Liver (tissue), 9 donors: ENCODE data around the gene OGG1. TPM values are rescaled to one million over a fixed set of nuclear protein-coding genes. Genes with fewer than 3 reads are reported as not detected.

Source experiments
- DNase-seq: peaks from one replicate; pipeline ENCODE4 v3.0.0-alpha.2; 2017; ENCODE audit warnings: low spot score
- H3K27ac ChIP-seq, 2 donors: one replicate each; pipeline ENCODE4 v1.7.0; 2013; ENCODE audit warnings: inconsistent platforms in 2 of 2, low read length in 2 of 2, control low read depth in 1 of 2, low read depth in 1 of 2, mild to moderate bottlenecking in 1 of 2
- H3K27me3 ChIP-seq, 4 donors: one replicate each; pipeline versions ENCODE4 v1.6.1 to v1.7.0; 2013; ENCODE audit warnings: low read length in 3 of 4, inconsistent platforms in 1 of 4, mild to moderate bottlenecking in 1 of 4, moderate library complexity in 1 of 4; ENCODE audit not compliant: control insufficient read depth in 4 of 4, insufficient read depth in 4 of 4
- H3K36me3 ChIP-seq, 4 donors: one replicate each; pipeline versions ENCODE4 v1.6.1 to v1.7.0; 2013; ENCODE audit warnings: low read length in 3 of 4, mild to moderate bottlenecking in 3 of 4, low read depth in 1 of 4, moderate library complexity in 1 of 4; ENCODE audit not compliant: control insufficient read depth in 4 of 4, insufficient read depth in 3 of 4
- H3K4me1 ChIP-seq, 4 donors: one replicate each; pipeline versions ENCODE4 v1.6.1 to v1.7.0; 2013; ENCODE audit warnings: low read length in 3 of 4, mild to moderate bottlenecking in 3 of 4, moderate library complexity in 1 of 4; ENCODE audit not compliant: control insufficient read depth in 4 of 4, insufficient read depth in 4 of 4
- H3K4me3 ChIP-seq, 3 donors: one replicate each; pipeline versions ENCODE4 v1.6.1 to v1.7.0; 2013; ENCODE audit warnings: low read length in 3 of 3, control low read depth in 1 of 3, low read depth in 1 of 3, mild to moderate bottlenecking in 1 of 3
- H3K9ac ChIP-seq, 2 donors: one replicate each; pipeline ENCODE4 v1.7.0; 2013; ENCODE audit warnings: low read length in 2 of 2, mild to moderate bottlenecking in 2 of 2, moderate library complexity in 2 of 2, control low read depth in 1 of 2, low read depth in 1 of 2
- H3K9me3 ChIP-seq, 4 donors: one replicate each; pipeline versions ENCODE4 v1.6.1 to v1.7.0; 2013; ENCODE audit warnings: low read length in 3 of 4; ENCODE audit not compliant: control insufficient read depth in 4 of 4
- HNF4A ChIP-seq, 2 donors: conservative IDR thresholded peaks; 2 replicates each; pipeline ENCODE4 v1.6.1; 2016; ENCODE audit warnings: antibody characterized with exemption in 2 of 2, mild to moderate bottlenecking in 2 of 2
- HNF4G ChIP-seq: IDR thresholded peaks from 2 replicates; pipeline ENCODE4 v1.6.1; 2016; ENCODE audit warnings: antibody characterized with exemption
- NR2F2 ChIP-seq: IDR thresholded peaks from 2 replicates; pipeline ENCODE4 v1.6.1; 2016; ENCODE audit warnings: antibody characterized with exemption
- RAD21 ChIP-seq, 2 donors: IDR thresholded peaks; 2 replicates each; pipeline ENCODE4 v1.6.1; 2016; ENCODE audit warnings: antibody characterized with exemption in 2 of 2, mild to moderate bottlenecking in 2 of 2
- WGBS: extraction: QIAGEN DNeasy Blood & Tissue Kit; methylation state at CpG from one replicate; pipeline ENCODE4 v1.1.7; 2013; 5-methylcytosine and 5-hydroxymethylcytosine counted together
- polyA plus RNA-seq, 2 donors: library from polyadenylated mRNA; stranded (reverse) in 1 of 2; unstranded in 1 of 2; fragments of 200-250 nt in 1 of 2; fragments of >200 nt in 1 of 2; fragmentation: Nextera tagmentation in 1 of 2; extraction: Ambion mirVana in 1 of 2; gene quantifications; one replicate each; pipeline versions ENCODE4 v1.2.1 to v1.2.3, GENCODE V29; 2013 to 2015
- total RNA-seq, 2 donors: library from RNA; depleted of rRNA; stranded (reverse); fragments of >200 nt; gene quantifications; one replicate each; pipeline ENCODE4 v1.2.3, GENCODE V29; 2014
- TF ChIP-seq, protein P1 (sequence below): fragments of 150-350 bp; IDR thresholded peaks from 2 replicates; pipeline ENCODE4 v1.5.1; 2017; ENCODE audit warnings: improper control_type of control experiment, low read depth, low read length; ENCODE audit not compliant: missing input control
- TF ChIP-seq, protein P2 (sequence below): IDR thresholded peaks from 2 replicates; pipeline ENCODE4 v1.6.1; 2016; ENCODE audit warnings: antibody characterized with exemption, mild to moderate bottlenecking
- donor health status: healthy.
- donor health status: healthy.
- donor health status: healthy.
- donor health status: healthy.
- donor health status: healthy.

OGG1 gene
- total and polyA plus RNA-seq, 4 donors, result 8.9 to 19.8 (median 10.0) TPM

GRCh38 chr3:9703736-9704346 is 45.9 kb upstream of the OGG1 start, which contains the start of gene CPNE9 (continued):
- TF ChIP-seq, protein P1, sequence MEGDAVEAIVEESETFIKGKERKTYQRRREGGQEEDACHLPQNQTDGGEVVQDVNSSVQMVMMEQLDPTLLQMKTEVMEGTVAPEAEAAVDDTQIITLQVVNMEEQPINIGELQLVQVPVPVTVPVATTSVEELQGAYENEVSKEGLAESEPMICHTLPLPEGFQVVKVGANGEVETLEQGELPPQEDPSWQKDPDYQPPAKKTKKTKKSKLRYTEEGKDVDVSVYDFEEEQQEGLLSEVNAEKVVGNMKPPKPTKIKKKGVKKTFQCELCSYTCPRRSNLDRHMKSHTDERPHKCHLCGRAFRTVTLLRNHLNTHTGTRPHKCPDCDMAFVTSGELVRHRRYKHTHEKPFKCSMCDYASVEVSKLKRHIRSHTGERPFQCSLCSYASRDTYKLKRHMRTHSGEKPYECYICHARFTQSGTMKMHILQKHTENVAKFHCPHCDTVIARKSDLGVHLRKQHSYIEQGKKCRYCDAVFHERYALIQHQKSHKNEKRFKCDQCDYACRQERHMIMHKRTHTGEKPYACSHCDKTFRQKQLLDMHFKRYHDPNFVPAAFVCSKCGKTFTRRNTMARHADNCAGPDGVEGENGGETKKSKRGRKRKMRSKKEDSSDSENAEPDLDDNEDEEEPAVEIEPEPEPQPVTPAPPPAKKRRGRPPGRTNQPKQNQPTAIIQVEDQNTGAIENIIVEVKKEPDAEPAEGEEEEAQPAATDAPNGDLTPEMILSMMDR, result no peak

- H3K9me3 ChIP-seq, result no peaks in the 10 kb centered on the region
- TF ChIP-seq HNF4G (no peak), NR2F2 (no peak)
- TF ChIP-seq, protein P2, sequence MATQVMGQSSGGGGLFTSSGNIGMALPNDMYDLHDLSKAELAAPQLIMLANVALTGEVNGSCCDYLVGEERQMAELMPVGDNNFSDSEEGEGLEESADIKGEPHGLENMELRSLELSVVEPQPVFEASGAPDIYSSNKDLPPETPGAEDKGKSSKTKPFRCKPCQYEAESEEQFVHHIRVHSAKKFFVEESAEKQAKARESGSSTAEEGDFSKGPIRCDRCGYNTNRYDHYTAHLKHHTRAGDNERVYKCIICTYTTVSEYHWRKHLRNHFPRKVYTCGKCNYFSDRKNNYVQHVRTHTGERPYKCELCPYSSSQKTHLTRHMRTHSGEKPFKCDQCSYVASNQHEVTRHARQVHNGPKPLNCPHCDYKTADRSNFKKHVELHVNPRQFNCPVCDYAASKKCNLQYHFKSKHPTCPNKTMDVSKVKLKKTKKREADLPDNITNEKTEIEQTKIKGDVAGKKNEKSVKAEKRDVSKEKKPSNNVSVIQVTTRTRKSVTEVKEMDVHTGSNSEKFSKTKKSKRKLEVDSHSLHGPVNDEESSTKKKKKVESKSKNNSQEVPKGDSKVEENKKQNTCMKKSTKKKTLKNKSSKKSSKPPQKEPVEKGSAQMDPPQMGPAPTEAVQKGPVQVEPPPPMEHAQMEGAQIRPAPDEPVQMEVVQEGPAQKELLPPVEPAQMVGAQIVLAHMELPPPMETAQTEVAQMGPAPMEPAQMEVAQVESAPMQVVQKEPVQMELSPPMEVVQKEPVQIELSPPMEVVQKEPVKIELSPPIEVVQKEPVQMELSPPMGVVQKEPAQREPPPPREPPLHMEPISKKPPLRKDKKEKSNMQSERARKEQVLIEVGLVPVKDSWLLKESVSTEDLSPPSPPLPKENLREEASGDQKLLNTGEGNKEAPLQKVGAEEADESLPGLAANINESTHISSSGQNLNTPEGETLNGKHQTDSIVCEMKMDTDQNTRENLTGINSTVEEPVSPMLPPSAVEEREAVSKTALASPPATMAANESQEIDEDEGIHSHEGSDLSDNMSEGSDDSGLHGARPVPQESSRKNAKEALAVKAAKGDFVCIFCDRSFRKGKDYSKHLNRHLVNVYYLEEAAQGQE, result peak; percentile 99
- DNase-seq, result peak; percentile 43
- no peak overlapping the region for H3K27ac ChIP-seq
- WGBS, result 5% methylated on average over 62 of the region's 62 CpGs
- H3K36me3 ChIP-seq, result peaks cover 0 to 25% (median 8%) of the 10 kb centered on the region in 4 donors
- H3K9ac ChIP-seq, result no peak overlapping the region
- peaks cover 6 to 12% (median 10%) of the 10 kb centered on the region in 4 donors for H3K4me1 ChIP-seq
- peak overlapping the region in 2 of 3 donors; percentile 11 to 24 for H3K4me3 ChIP-seq
- no peaks in the 10 kb centered on the region for H3K27me3 ChIP-seq
These were observed 45.1 kb upstream of the OGG1 start for GRCh38 chr3:9704347-9705322.

GRCh38 chr3:9710174-9710739 is 39.5 kb upstream of the OGG1 start:
- Histone ChIP-seq H3K36me3 (no peaks in the 10 kb centered on the region), H3K27ac (no peak overlapping the region), H3K9ac (no peak overlapping the region), H3K4me3 (no peak overlapping the region), H3K9me3 (no peaks in the 10 kb centered on the region), H3K27me3 (no peaks in the 10 kb centered on the region), H3K4me1 (no peaks in the 10 kb centered on the region)
- no peak for DNase-seq
- whole genome bisulfite sequencing, result 72% methylated on average over 3 of the region's 3 CpGs
- TF ChIP-seq RAD21 (IDR thresholded peaks at IDR 0.05) (no peak), HNF4A (conservative IDR thresholded peaks at IDR 0.05) (no peak), NR2F2 (no peak)
- TF ChIP-seq, protein P1, result no peak
